ENCODE results near the gene PSMB8. TPM values are rescaled to one million over a fixed set of nuclear protein-coding genes. Genes with fewer than 3 reads are reported as not detected.

PSMB8 gene
- total RNA-seq, 1 experiment from 2014 or later: 0.96 TPM

GRCh38 chr6:32847004-32847403, 3.2 kb upstream of the PSMB8 start:
- no peaks in the 10 kb centered on the region for H3K9me2 ChIP-seq (ENCODE audit: insufficient read depth)
- CTCF ChIA-PET: no interaction called here

GRCh38 chr6:32845384-32845884, 1.6 kb upstream of the PSMB8 start:
- Histone ChIP-seq H3K4me2 (ENCODE audit: low read length) (peak overlapping the region; percentile 68; the same call in 1 of the 2 replicates), H3K27me3 (ENCODE audit: insufficient read depth, low read length) (no peaks in the 10 kb centered on the region), H3K27ac (ENCODE audit: low read depth, low read length) (no peak overlapping the region), H3K9me2 (ENCODE audit: insufficient read depth) (no peaks in the 10 kb centered on the region), H3K36me3 (ENCODE audit: control insufficient read depth in 1 of 2, insufficient read depth in 2 of 2, low read length in 2 of 2) (no peaks in the 10 kb centered on the region; a peak in 1 of 4 replicates), H3K4me3 (replicated peaks in 1 of 2; ENCODE audit: low read depth in 1 of 2, low read length in 2 of 2) (no peak overlapping the region), H3K79me2 (ENCODE audit: insufficient read depth, low read length) (no peaks in the 10 kb centered on the region), H3K9me3 (ENCODE audit: control insufficient read depth in 1 of 2, insufficient read depth in 1 of 2, low read depth in 1 of 2, low read length in 2 of 2) (no peaks in the 10 kb centered on the region), H3K9ac (ENCODE audit: low read length) (no peak overlapping the region), H4K20me1 (ENCODE audit: insufficient read depth) (no peaks in the 10 kb centered on the region), H3K4me1 (ENCODE audit: control insufficient read depth in 1 of 2, insufficient read depth in 2 of 2, low read length in 2 of 2) (peaks cover 6 to 14% of the 10 kb centered on the region in 2 experiments; a peak in 3 of 4 replicates), H2AFZ (ENCODE audit: low read depth, low read length, poor library complexity, severe bottlenecking) (no peak overlapping the region)
- no peak for ATAC-seq
- ChIA-PET RAD21 (ENCODE audit: low non-redundant PET in 1 of 2, low total read pairs in 2 of 2, uncharacterized antibody in 2 of 2, unreplicated experiment in 2 of 2) (interaction anchor here in 1 of 2 experiments (0.6 kb wide), 1 partner anchor 456 kb away, joined by 3 read pairs; no protein-coding TSS in a partner anchor), POLR2A (interaction anchor here (0.9 to 2.2 kb wide), 3 partner anchors 9 to 126 kb away, joined by 3 to 12 read pairs (median 4); partner anchors contain the start of genes PSMB9 and TAP1), CTCF (interaction anchor here (1.4 to 2.4 kb wide), 3 partner anchors 8 to 23 kb away, joined by 5 to 13 read pairs (median 10); partner anchors contain the start of genes PSMB9 and TAP1)
- DNase-seq (ENCODE audit: low read depth, low spot score): no peak
- intact Hi-C loops (cut with micrococcal nuclease): no loop called here
- TSS peak; percentile 54 for BruUV-seq (replicated peaks)
- no peak for TF ChIP-seq ZBTB33 (IDR thresholded peaks at IDR 0.05; ENCODE audit: extremely low read depth, insufficient replicate concordance, low read length)
- no peak for TF ChIP-seq POLR2AphosphoS5 (IDR thresholded peaks at IDR 0.05; ENCODE audit: low read depth, low read length)
- TF ChIP-seq REST (IDR thresholded peaks at IDR 0.05; ENCODE audit: low read depth): no peak
- TF ChIP-seq SIN3A (IDR thresholded peaks at IDR 0.05; ENCODE audit: low read depth): no peak
- TF ChIP-seq JUND (IDR thresholded peaks at IDR 0.05): no peak
- no peak for TF ChIP-seq SP1 (IDR thresholded peaks at IDR 0.05; ENCODE audit: low read depth)
- TF ChIP-seq EZH2phosphoT487 (IDR thresholded peaks at IDR 0.05; ENCODE audit: borderline replicate concordance): no peak
- TF ChIP-seq YY1 (IDR thresholded peaks at IDR 0.05; ENCODE audit: extremely low read depth, insufficient replicate concordance, low read depth, low read length): no peak
- TF ChIP-seq TCF7L2 (IDR thresholded peaks at IDR 0.05; ENCODE audit: borderline replicate concordance, extremely low read depth, insufficient read depth, insufficient read length): no peak
- TF ChIP-seq CEBPB (IDR thresholded peaks at IDR 0.05; ENCODE audit: low read depth): no peak

More at GRCh38 chr6:32847004-32847403, 3.2 kb upstream of the PSMB8 start:
- TF ChIP-seq CBX3 (IDR thresholded peaks at IDR 0.05; ENCODE audit: low read depth) (no peak), EZH2 (IDR thresholded peaks at IDR 0.05) (no peak), SRF (IDR thresholded peaks at IDR 0.05; ENCODE audit: low read depth) (no peak)
- Histone ChIP-seq H2AFZ (ENCODE audit: low read depth, low read length, poor library complexity, severe bottlenecking) (no peak overlapping the region), H3K36me3 (ENCODE audit: control insufficient read depth in 1 of 2, insufficient read depth in 2 of 2, low read length in 2 of 2) (no peaks in the 10 kb centered on the region; a peak in 1 of 4 replicates), H3K9ac (ENCODE audit: low read length) (no peak overlapping the region), H3K27me3 (ENCODE audit: insufficient read depth, low read length) (no peaks in the 10 kb centered on the region), H3K27ac (ENCODE audit: low read depth, low read length) (no peak overlapping the region), H3K4me1 (ENCODE audit: control insufficient read depth in 1 of 2, insufficient read depth in 2 of 2, low read length in 2 of 2) (peaks cover 8 to 15% of the 10 kb centered on the region in 2 experiments; a peak in 3 of 4 replicates), H4K20me1 (ENCODE audit: insufficient read depth) (no peaks in the 10 kb centered on the region), H3K4me2 (ENCODE audit: low read length) (no peak overlapping the region), H3K79me2 (ENCODE audit: insufficient read depth, low read length) (no peaks in the 10 kb centered on the region), H3K4me3 (replicated peaks in 1 of 2; ENCODE audit: low read depth in 1 of 2, low read length in 2 of 2) (no peak overlapping the region), H3K9me3 (ENCODE audit: control insufficient read depth in 1 of 2, insufficient read depth in 1 of 2, low read depth in 1 of 2, low read length in 2 of 2) (no peaks in the 10 kb centered on the region)
- no TSS peak for BruUV-seq (replicated peaks)
- ChIA-PET RAD21 (ENCODE audit: low non-redundant PET in 1 of 2, low total read pairs in 2 of 2, uncharacterized antibody in 2 of 2, unreplicated experiment in 2 of 2) (no interaction called here), POLR2A (no interaction called here)
- intact Hi-C loops (cut with micrococcal nuclease): no loop called here
- ATAC-seq: no peak
- no peak for DNase-seq (ENCODE audit: low read depth, low spot score)

Measured in HCT116 (cell line).